A673 (cell line): ENCODE data around the gene LIMS1. TPM values are rescaled to one million over a fixed set of nuclear protein-coding genes. Genes with fewer than 3 reads are reported as not detected.

Source experiments
- BruUV-seq: library from RNA; stranded (reverse); fragments of 400-500 nt; replicated peaks from 2 replicates; lab custom pipeline; 2021; lab: Mats Ljungman, UMichigan
- CTCF ChIA-PET: fragments of 300-600 bp; sonication (Branson Sonifier 250); formaldehyde crosslinking; loops from one replicate; lab custom pipeline; 2022; ENCODE audit warnings: antibody characterized with exemption; lab: Charles Lee
- POLR2A ChIA-PET: fragments of 300-600 bp; sonication (Branson Sonifier 250); formaldehyde crosslinking; loops from one replicate; lab custom pipeline; 2022; ENCODE audit warnings: antibody characterized with exemption; ENCODE audit not compliant: low non-redundant PET; lab: Charles Lee
- DNase-seq: peaks from one replicate; pipeline ENCODE4 v3.0.0-alpha.2; 2015; ENCODE audit warnings: low spot score
- H3K27ac ChIP-seq: fragments of 200-600 bp; sonication (generic); 2 replicates; pipeline ENCODE4 v1.5.1; 2016; ENCODE audit warnings: mixed run types, low read depth, mild to moderate bottlenecking, mixed read lengths, antibody characterized with exemption, low read length; ENCODE audit not compliant: poor library complexity, severe bottlenecking
- H3K27me3 ChIP-seq: fragments of 200-600 bp; sonication (generic); replicated peaks from 2 replicates; pipeline ENCODE4 v1.6.1; 2017; ENCODE audit warnings: mixed run types, low read depth, mild to moderate bottlenecking, mixed read lengths, antibody characterized with exemption, low read length; ENCODE audit not compliant: insufficient read depth, poor library complexity
- H3K36me3 ChIP-seq: fragments of 200-600 bp; sonication (generic); 2 replicates; pipeline ENCODE4 v1.6.1; 2016; ENCODE audit warnings: mixed run types, mild to moderate bottlenecking, mixed read lengths, antibody characterized with exemption, low read length; ENCODE audit not compliant: insufficient read depth, poor library complexity, severe bottlenecking
- H3K4me1 ChIP-seq: fragments of 200-600 bp; sonication (generic); 2 replicates; pipeline ENCODE4 v1.6.1; 2017; ENCODE audit warnings: mixed run types, mild to moderate bottlenecking, mixed read lengths, antibody characterized with exemption, low read length; ENCODE audit not compliant: insufficient read depth, poor library complexity, severe bottlenecking
- H3K4me3 ChIP-seq: fragments of 200-600 bp; sonication (generic); 2 replicates; pipeline ENCODE4 v1.5.1; 2016; ENCODE audit warnings: low read depth, mixed run types, mild to moderate bottlenecking, mixed read lengths, low read length; ENCODE audit not compliant: poor library complexity, severe bottlenecking
- H3K9me3 ChIP-seq: fragments of 200-600 bp; sonication (generic); 2 replicates; pipeline ENCODE4 v1.6.1; 2016; ENCODE audit warnings: mixed run types, low read depth, mild to moderate bottlenecking, mixed read lengths, antibody characterized with exemption, low read length; ENCODE audit not compliant: poor library complexity, severe bottlenecking
- EZH2 ChIP-seq: fragments of 200-600 bp; sonication (generic); IDR thresholded peaks from 2 replicates; pipeline ENCODE4 v1.6.1; 2017; ENCODE audit warnings: borderline replicate concordance, low read depth, mild to moderate bottlenecking, mixed read lengths, antibody characterized with exemption, low read length; ENCODE audit not compliant: poor library complexity, severe bottlenecking
- intact Hi-C: fragments of 100-400 bp; cut with micrococcal nuclease; formaldehyde crosslinking; loops from one replicate; pipeline ENCODE4 v1.10.0; 2022; ENCODE audit not compliant: unreplicated experiment
- total RNA-seq: library from RNA; stranded (reverse); gene quantifications from 2 replicates; pipeline ENCODE4 v1.2.3, GENCODE V29; 2021
- TF ChIP-seq, protein P1 (sequence below): fragments of 300-800, 200-600 bp; sonication (generic); conservative IDR thresholded peaks from 2 replicates; pipeline ENCODE4 v1.5.1; 2017; ENCODE audit warnings: low read depth, mild to moderate bottlenecking, antibody characterized with exemption, low read length, moderate library complexity, mixed read lengths

The LIMS1 gene
- total RNA-seq, 1 experiment from 2014 or later: 43.9 TPM

GRCh38 chr2:108591163-108591562 lies 56.9 kb downstream of the LIMS1 start:
- intact Hi-C loops: no loop called here
- Histone ChIP-seq H3K9me3 (no peaks in the 10 kb centered on the region), H3K27me3 (no peaks in the 10 kb centered on the region), H3K36me3 (no peaks in the 10 kb centered on the region), H3K4me3 (no peak overlapping the region), H3K27ac (no peak overlapping the region), H3K4me1 (peaks cover 21% of the 10 kb centered on the region)
- DNase-seq: no peak
- ChIA-PET CTCF (no interaction called here), POLR2A (no interaction called here)
- TF ChIP-seq EZH2: no peak
- TF ChIP-seq, protein P1, sequence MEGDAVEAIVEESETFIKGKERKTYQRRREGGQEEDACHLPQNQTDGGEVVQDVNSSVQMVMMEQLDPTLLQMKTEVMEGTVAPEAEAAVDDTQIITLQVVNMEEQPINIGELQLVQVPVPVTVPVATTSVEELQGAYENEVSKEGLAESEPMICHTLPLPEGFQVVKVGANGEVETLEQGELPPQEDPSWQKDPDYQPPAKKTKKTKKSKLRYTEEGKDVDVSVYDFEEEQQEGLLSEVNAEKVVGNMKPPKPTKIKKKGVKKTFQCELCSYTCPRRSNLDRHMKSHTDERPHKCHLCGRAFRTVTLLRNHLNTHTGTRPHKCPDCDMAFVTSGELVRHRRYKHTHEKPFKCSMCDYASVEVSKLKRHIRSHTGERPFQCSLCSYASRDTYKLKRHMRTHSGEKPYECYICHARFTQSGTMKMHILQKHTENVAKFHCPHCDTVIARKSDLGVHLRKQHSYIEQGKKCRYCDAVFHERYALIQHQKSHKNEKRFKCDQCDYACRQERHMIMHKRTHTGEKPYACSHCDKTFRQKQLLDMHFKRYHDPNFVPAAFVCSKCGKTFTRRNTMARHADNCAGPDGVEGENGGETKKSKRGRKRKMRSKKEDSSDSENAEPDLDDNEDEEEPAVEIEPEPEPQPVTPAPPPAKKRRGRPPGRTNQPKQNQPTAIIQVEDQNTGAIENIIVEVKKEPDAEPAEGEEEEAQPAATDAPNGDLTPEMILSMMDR: no peak
- BruUV-seq: no TSS peak

GRCh38 chr2:108593547-108594098 lies 59.4 kb downstream of the LIMS1 start:
- Histone ChIP-seq H3K4me3 (no peak overlapping the region), H3K27me3 (no peaks in the 10 kb centered on the region), H3K9me3 (no peaks in the 10 kb centered on the region), H3K36me3 (no peaks in the 10 kb centered on the region), H3K27ac (no peak overlapping the region), H3K4me1 (peaks cover 18% of the 10 kb centered on the region)
- POLR2A ChIA-PET: no interaction called here
- intact Hi-C loops: no loop called here
- BruUV-seq: no TSS peak
- no peak for DNase-seq
- CTCF ChIA-PET: interaction anchor here (1.0 to 2.3 kb wide), 2 partner anchors 10 to 43 kb away, joined by 3 to 7 read pairs; no protein-coding TSS in a partner anchor
- TF ChIP-seq EZH2: no peak
- TF ChIP-seq, protein P1: no peak

DNA sequence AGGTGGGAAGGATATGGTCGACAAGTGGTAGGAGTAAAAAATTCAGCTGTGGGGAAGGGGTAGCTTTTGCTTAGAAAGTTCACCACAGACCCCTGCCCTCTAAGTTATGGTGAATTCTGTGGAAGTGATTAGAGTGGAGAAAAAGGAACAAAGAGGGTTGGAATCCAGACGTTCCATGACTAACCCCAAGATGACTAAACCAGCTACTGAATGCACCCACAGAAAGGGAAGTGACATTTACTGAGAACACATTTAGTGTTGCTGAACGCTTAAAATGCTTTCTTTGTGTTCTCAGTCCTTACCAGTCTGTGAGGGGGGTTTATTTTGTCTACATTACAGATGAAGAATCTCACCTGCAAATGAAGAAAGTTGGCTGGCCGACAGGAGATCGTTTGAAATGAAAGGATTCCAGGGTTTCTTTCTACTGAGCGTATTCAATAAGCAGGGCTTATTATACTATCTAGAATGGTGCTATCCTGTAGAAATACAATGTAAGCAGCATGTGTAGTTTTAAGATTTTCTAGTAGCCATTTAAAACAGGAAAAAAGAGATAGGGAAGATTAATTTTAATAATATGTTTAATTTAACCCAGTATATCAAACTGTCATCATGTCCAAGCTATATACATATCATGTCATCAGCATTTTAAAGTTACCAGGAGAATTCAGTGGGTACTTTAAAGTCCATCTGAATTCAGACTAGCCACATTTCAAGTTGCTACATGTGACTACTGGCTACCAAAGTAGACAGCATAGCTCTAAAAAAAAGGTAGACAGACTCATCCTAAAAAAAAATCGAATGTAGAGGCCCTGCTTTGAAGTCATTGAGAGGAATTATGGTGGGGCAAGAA lies 60.1 kb downstream of the LIMS1 start:
- no TSS peak for BruUV-seq
- TF ChIP-seq, protein P1: no peak
- no peak for TF ChIP-seq EZH2
- no peaks in the 10 kb centered on the region for H3K36me3 ChIP-seq
- H3K4me1 ChIP-seq: peaks cover 18% of the 10 kb centered on the region
- no peaks in the 10 kb centered on the region for H3K9me3 ChIP-seq
- H3K27ac ChIP-seq: no peak overlapping the region
- CTCF ChIA-PET: interaction anchor here (1.0 to 2.3 kb wide), 2 partner anchors 10 to 42 kb away, joined by 3 to 7 read pairs; no protein-coding TSS in a partner anchor
- H3K4me3 ChIP-seq: no peak overlapping the region
- POLR2A ChIA-PET: no interaction called here
- no peaks in the 10 kb centered on the region for H3K27me3 ChIP-seq
- DNase-seq: peak; percentile 28
- intact Hi-C loops: no loop called here
